ENCODE measurements around the gene VAV2. TPM values are rescaled to one million over a fixed set of nuclear protein-coding genes. Genes with fewer than 3 reads are reported as not detected.

VAV2 gene
- total RNA-seq, 1 donor from 2014 or later, result 8.3 TPM

DNA sequence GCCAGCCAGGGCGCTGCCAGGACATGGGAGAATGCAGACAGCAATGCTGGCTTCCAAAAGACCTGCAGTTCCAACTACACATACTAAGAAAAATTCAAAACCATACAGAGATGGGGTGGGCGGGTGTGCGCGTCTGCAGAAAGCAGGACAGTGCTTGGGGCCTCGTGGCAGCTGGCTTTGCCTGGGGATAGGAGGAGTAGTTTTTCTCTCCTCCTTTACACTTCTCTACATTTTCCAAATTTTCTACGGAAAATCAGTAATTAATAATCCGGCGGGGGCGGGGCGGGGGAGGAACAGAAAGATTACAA, 210.3 kb downstream of the VAV2 start:
- H3K9me3 ChIP-seq, result no peaks in the 10 kb centered on the region
- no peak overlapping the region for H3K4me3 ChIP-seq
- no peaks in the 10 kb centered on the region for H3K4me1 ChIP-seq
- peaks cover 0 to 10% of the 10 kb centered on the region in 2 donors for H3K36me3 ChIP-seq
- DNase-seq (ENCODE audit: extremely low spot score in 2 of 2), result no peak
- TF ChIP-seq, protein P1, sequence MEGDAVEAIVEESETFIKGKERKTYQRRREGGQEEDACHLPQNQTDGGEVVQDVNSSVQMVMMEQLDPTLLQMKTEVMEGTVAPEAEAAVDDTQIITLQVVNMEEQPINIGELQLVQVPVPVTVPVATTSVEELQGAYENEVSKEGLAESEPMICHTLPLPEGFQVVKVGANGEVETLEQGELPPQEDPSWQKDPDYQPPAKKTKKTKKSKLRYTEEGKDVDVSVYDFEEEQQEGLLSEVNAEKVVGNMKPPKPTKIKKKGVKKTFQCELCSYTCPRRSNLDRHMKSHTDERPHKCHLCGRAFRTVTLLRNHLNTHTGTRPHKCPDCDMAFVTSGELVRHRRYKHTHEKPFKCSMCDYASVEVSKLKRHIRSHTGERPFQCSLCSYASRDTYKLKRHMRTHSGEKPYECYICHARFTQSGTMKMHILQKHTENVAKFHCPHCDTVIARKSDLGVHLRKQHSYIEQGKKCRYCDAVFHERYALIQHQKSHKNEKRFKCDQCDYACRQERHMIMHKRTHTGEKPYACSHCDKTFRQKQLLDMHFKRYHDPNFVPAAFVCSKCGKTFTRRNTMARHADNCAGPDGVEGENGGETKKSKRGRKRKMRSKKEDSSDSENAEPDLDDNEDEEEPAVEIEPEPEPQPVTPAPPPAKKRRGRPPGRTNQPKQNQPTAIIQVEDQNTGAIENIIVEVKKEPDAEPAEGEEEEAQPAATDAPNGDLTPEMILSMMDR (IDR thresholded peaks at IDR 0.05), result no peak
- TF ChIP-seq POLR2A (IDR thresholded peaks at IDR 0.05) (no peak), POLR2AphosphoS5 (IDR thresholded peaks at IDR 0.05; ENCODE audit: insufficient read depth in 1 of 2, low read depth in 1 of 2) (no peak)
- H3K27me3 ChIP-seq, result no peaks in the 10 kb centered on the region
- intact Hi-C loops (cut with DNase I), result no loop called here
- H3K27ac ChIP-seq, result no peak overlapping the region

DNA sequence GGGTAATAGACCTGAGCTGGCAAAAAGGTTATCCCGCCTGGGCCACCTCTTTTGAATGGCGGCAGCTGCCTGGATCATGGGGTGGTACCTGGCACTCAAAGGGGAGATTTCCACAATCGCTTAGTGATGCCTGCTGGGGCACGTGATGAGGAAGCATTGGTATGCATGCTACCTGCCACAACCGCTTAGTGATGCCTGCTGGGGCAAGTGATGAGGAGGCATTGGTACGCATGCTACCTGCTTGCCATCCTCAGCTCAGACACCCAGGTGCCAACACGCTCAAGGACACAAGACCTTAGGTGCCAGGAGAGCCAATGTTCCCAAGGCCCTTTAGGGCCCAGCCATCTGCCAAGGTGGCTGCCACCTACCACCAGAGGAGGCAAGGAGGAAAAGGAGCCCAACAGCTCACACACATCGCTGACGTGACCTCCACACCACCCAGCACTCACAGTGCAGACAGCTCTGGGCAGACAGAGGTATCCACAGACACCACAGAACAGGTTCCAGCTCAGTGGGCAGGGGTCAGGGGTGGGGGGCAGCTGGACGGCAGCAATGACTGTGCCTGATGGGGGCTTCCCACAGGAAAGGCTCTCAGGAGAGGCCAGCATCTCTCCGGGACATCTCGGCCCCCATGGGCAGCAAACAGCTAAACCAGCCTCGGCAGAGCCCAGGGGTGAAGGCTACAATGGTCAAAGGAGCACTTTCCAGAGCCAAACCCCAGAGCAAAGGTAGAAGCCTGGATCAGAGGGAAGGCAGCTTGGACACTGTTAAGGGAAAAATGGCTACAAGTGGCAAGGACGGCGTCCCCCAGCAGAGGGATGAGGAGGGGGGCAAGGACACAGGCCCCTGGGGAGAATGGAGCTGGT, 210.9 kb downstream of the VAV2 start:
- H3K4me3 ChIP-seq, result no peak overlapping the region
- intact Hi-C loops (cut with DNase I), result no loop called here
- H3K36me3 ChIP-seq, result peaks cover 0 to 10% of the 10 kb centered on the region in 2 donors
- DNase-seq (ENCODE audit: extremely low spot score in 2 of 2), result no peak
- H3K9me3 ChIP-seq, result no peaks in the 10 kb centered on the region
- H3K4me1 ChIP-seq, result no peaks in the 10 kb centered on the region
- H3K27me3 ChIP-seq, result no peaks in the 10 kb centered on the region
- TF ChIP-seq, protein P1 (IDR thresholded peaks at IDR 0.05), result no peak
- TF ChIP-seq POLR2A (IDR thresholded peaks at IDR 0.05) (no peak), POLR2AphosphoS5 (IDR thresholded peaks at IDR 0.05; ENCODE audit: insufficient read depth in 1 of 2, low read depth in 1 of 2) (no peak)
- H3K27ac ChIP-seq, result no peak overlapping the region

DNA sequence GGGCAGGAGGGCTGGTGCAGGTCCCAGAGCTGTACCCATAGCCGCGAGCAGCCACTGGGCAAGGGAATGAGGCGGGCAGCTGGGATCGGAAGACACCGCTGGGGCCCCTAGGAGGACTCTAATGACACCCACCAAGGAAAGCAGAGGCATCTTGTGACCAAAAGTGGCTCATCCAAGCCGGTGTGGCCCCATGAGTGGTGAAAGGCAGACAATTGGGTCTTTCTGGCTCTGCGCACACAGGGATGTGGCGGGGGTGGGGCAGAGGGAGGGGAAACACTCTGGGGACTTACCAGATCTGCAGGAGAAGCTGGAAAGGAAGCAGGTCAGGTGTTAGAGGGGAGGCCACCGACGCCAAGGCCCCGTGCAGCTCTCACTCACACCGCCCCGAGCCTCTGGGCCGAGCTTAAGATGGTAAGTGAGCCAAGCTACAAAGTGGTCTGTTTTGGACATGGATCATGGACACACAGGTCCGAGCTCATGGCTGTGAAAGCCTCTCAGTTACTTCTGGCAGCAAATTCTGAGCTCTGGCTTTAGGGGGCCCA, 211.6 kb downstream of the VAV2 start:
- TF ChIP-seq POLR2A (IDR thresholded peaks at IDR 0.05) (no peak), POLR2AphosphoS5 (IDR thresholded peaks at IDR 0.05; ENCODE audit: insufficient read depth in 1 of 2, low read depth in 1 of 2) (no peak)
- TF ChIP-seq, protein P1 (IDR thresholded peaks at IDR 0.05), result no peak
- Histone ChIP-seq H3K36me3 (peaks cover 0 to 14% of the 10 kb centered on the region in 2 donors), H3K4me1 (no peaks in the 10 kb centered on the region), H3K9me3 (no peaks in the 10 kb centered on the region), H3K27ac (no peak overlapping the region), H3K4me3 (no peak overlapping the region), H3K27me3 (no peaks in the 10 kb centered on the region)
- intact Hi-C loops (cut with DNase I), result no loop called here
- no peak for DNase-seq (ENCODE audit: extremely low spot score in 2 of 2)

DNA sequence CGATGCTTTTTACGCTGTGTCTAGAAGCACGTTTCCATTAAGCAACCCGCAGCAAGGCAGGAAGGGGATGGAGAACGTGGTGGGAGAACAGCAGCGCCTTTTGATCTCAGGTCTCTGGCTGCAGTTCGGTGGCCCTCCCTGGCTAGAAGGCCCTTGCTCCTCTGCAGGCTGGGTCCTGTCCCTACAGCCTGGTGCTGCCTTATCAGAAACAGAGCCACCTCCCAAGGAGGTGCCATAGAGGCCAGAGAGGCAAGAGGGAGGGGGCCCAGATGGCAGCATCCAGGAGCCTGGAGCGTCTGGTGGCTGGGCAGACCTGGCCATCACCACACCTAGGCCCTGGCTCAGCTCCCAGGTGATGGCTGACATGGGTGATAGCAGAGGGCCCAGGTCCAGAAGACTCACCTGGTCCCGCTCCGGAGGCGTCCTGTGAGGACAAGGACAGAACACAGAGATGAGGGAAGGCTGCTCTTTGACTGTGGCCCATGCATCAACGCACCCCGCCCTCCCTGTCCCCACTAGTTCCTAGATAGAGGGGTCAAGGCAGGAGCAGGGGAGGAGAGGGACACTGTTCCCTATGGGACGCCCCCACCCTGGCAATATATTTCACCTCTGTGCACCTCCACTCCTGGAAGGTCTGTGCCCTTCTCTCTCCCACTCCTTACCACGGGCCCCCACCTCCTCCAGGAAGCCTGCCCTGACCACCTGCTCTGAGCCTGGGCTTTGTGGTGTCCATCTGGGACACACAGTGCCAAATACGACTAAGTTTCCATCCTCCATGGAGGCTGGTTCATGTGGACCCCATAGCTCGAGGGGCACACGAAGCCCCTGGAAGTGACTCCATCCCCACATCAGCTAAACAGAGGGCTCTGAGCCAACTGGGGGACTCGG, 212.4 kb downstream of the VAV2 start:
- TF ChIP-seq POLR2A (IDR thresholded peaks at IDR 0.05), result no peak
- no peak for TF ChIP-seq POLR2AphosphoS5 (IDR thresholded peaks at IDR 0.05; ENCODE audit: insufficient read depth in 1 of 2, low read depth in 1 of 2)
- TF ChIP-seq, protein P1 (IDR thresholded peaks at IDR 0.05), result no peak
- Histone ChIP-seq H3K4me1 (no peaks in the 10 kb centered on the region), H3K27ac (no peak overlapping the region), H3K9me3 (no peaks in the 10 kb centered on the region), H3K4me3 (no peak overlapping the region), H3K36me3 (peaks cover 0 to 14% of the 10 kb centered on the region in 2 donors), H3K27me3 (no peaks in the 10 kb centered on the region)
- DNase-seq (ENCODE audit: extremely low spot score in 2 of 2), result no peak
- intact Hi-C loops (cut with DNase I), result no loop called here
